Right atrium auricular region (tissue), 2 donors: ENCODE results near the gene APOL5. TPM values are rescaled to one million over a fixed set of nuclear protein-coding genes. Genes with fewer than 3 reads are reported as not detected.

Experiments
- DNase-seq: peaks from one replicate; pipeline ENCODE4 v3.0.0-alpha.2; 2019; ENCODE audit warnings: low spot score
- H3K27ac ChIP-seq, 2 donors: fragments of 200-600 bp; sonication (generic); 1 replicate in 1 of 2; 2 replicates in 1 of 2; pipeline ENCODE4 v1.5.1; 2016 to 2019
- H3K27me3 ChIP-seq, 2 donors: fragments of 200-600 bp; sonication (generic); one replicate each; pipeline versions ENCODE4 v1.5.1 to v1.6.0; 2017 to 2019
- H3K36me3 ChIP-seq: fragments of 200-600 bp; sonication (generic); one replicate; pipeline ENCODE4 v1.5.1; 2016
- H3K4me1 ChIP-seq, 2 donors: fragments of 200-600 bp; sonication (generic); one replicate each; pipeline versions ENCODE4 v1.5.1 to v1.6.0; 2017 to 2019
- H3K4me3 ChIP-seq, 2 donors: fragments of 200-600 bp; sonication (generic); 1 replicate in 1 of 2; 2 replicates in 1 of 2; pipeline ENCODE4 v1.5.1; 2017 to 2019; ENCODE audit warnings: mild to moderate bottlenecking in 1 of 2, moderate library complexity in 1 of 2
- H3K9me3 ChIP-seq, 2 donors: fragments of 200-600 bp; sonication (generic); one replicate each; pipeline ENCODE4 v1.5.1; 2019
- CTCF ChIP-seq, 2 donors: fragments of 200-600 bp; sonication (generic); IDR thresholded peaks; one replicate each; pipeline ENCODE4 v1.5.1; 2019; ENCODE audit warnings: antibody characterized with exemption in 2 of 2
- total RNA-seq, 2 donors: library from RNA; depleted of rRNA; stranded (reverse); fragments of >200 nt; gene quantifications; one replicate each; pipeline ENCODE4 v1.1.0, GENCODE V29; 2016

The APOL5 gene
- total RNA-seq, 2 donors from 2014 or later: 0.74 TPM; not detected in 1

GRCh38 chr22:35681454-35682052, 36.1 kb upstream of the APOL5 start:
- Histone ChIP-seq H3K36me3 (no peaks in the 10 kb centered on the region), H3K4me1 (peaks cover 0 to 7% of the 10 kb centered on the region in 2 donors), H3K27me3 (no peaks in the 10 kb centered on the region), H3K9me3 (no peaks in the 10 kb centered on the region), H3K27ac (no peak overlapping the region), H3K4me3 (no peak overlapping the region)
- no peak for TF ChIP-seq CTCF (IDR thresholded peaks at IDR 0.05)
- no peak for DNase-seq

DNA sequence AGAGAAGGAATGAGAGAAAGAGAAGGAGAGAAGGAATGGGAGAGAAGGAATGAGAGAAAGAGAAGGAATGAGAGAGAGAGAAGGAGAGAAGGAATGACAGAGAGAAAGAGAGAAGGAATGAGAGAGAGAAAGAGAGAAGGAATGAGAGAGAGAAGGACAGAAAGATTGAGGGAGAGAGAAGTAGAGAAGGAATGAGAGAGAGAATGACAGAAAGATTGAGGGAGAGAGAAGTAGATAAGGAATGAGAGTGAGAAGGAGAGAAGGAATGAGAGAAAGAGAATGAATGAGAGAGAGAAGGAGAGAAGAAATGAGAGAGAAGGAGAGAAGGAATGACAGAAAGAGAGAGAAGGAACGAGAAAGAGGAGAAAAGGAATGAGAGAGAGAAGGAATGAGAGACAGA, 34.1 kb upstream of the APOL5 start:
- no peak for TF ChIP-seq CTCF (IDR thresholded peaks at IDR 0.05)
- Histone ChIP-seq H3K27me3 (no peaks in the 10 kb centered on the region), H3K4me3 (no peak overlapping the region), H3K27ac (no peak overlapping the region), H3K4me1 (peaks cover 0 to 7% of the 10 kb centered on the region in 2 donors), H3K36me3 (no peaks in the 10 kb centered on the region), H3K9me3 (no peaks in the 10 kb centered on the region)
- DNase-seq: no peak

- Histone ChIP-seq H3K27me3 (no peaks in the 10 kb centered on the region), H3K36me3 (no peaks in the 10 kb centered on the region), H3K27ac (peak overlapping the region in 1 of 2 donors; percentile 48), H3K9me3 (no peaks in the 10 kb centered on the region), H3K4me3 (no peak overlapping the region), H3K4me1 (peaks cover 0 to 7% of the 10 kb centered on the region in 2 donors)
- DNase-seq: no peak
- TF ChIP-seq CTCF (IDR thresholded peaks at IDR 0.05): peak in 1 of 2 donors; percentile 52
These were observed 33.4 kb upstream of the APOL5 start for GRCh38 chr22:35684270-35684700.

DNA sequence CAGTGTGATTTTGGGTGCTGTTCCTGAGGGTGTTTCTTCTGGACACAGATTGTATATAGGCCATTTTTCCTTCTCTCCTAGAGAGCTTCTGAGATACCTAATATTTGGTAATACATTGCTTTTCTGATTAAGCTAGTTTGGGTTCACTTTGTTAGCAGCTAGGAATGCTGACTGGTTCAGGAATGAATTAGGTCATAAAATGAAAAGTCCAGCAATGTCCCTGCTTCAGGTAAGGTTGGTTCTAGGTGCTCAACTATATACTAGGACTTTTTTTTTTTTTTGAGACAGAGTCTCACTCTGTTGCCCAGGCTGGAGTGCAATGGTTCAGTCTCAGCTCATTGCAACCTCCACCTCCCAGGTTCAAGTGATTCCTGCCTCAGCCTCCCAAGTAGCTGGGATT, 32.9 kb upstream of the APOL5 start:
- no peak for TF ChIP-seq CTCF (IDR thresholded peaks at IDR 0.05)
- no peak overlapping the region for H3K4me3 ChIP-seq
- H3K36me3 ChIP-seq: no peaks in the 10 kb centered on the region
- H3K9me3 ChIP-seq: no peaks in the 10 kb centered on the region
- H3K27me3 ChIP-seq: no peaks in the 10 kb centered on the region
- H3K4me1 ChIP-seq: peaks cover 0 to 7% of the 10 kb centered on the region in 2 donors
- H3K27ac ChIP-seq: peak overlapping the region in 1 of 2 donors; percentile 48
- no peak for DNase-seq

DNA sequence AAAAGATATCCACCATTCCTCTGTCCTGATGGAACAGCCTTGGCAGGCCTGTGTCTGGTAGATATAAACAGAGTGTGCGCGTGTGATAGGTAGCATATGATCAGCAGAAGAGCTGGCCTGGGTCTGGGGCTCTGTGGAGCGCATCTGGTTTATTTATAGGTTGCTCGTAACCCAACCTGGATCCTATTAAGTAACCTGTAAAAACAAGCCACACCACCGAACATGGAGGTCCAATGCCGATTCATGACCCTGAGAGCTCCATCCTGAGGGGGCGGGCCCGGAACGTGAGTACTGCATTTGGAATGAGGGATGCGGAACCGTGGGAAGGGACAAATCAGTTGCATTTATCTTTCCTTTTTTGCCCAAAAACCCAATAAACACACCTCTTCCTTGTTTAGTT, 31.9 kb upstream of the APOL5 start:
- Histone ChIP-seq H3K4me1 (peaks cover 0 to 7% of the 10 kb centered on the region in 2 donors), H3K36me3 (no peaks in the 10 kb centered on the region), H3K27me3 (no peaks in the 10 kb centered on the region), H3K9me3 (no peaks in the 10 kb centered on the region), H3K27ac (no peak overlapping the region), H3K4me3 (no peak overlapping the region)
- no peak for DNase-seq
- no peak for TF ChIP-seq CTCF (IDR thresholded peaks at IDR 0.05)

GRCh38 chr22:35686298-35686697, 31.4 kb upstream of the APOL5 start:
- TF ChIP-seq CTCF (IDR thresholded peaks at IDR 0.05): no peak
- no peak for DNase-seq
- Histone ChIP-seq H3K27me3 (no peaks in the 10 kb centered on the region), H3K27ac (no peak overlapping the region), H3K36me3 (no peaks in the 10 kb centered on the region), H3K9me3 (no peaks in the 10 kb centered on the region), H3K4me3 (no peak overlapping the region), H3K4me1 (peaks cover 0 to 7% of the 10 kb centered on the region in 2 donors)
